ENCODE data around the gene KRTAP9-7. TPM values are rescaled to one million over a fixed set of nuclear protein-coding genes. Genes with fewer than 3 reads are reported as not detected.

KRTAP9-7 gene
- total RNA-seq, 4 donors from 2014 or later = 10.0 to 20.3 TPM; not detected in 2

- no peak for DNase-seq (ENCODE audit: low spot score in 2 of 2)
- Histone ChIP-seq H3K9me3 (no peaks in the 10 kb centered on the region), H3K4me1 (peaks cover 15% of the 10 kb centered on the region), H3K27ac (no peak overlapping the region), H3K36me3 (no peaks in the 10 kb centered on the region), H3K4me3 (no peak overlapping the region), H3K27me3 (peaks cover 12% of the 10 kb centered on the region)
- TF ChIP-seq POLR2AphosphoS5 (IDR thresholded peaks at IDR 0.05) (no peak), CTCF (IDR thresholded peaks at IDR 0.05) (no peak), EP300 (IDR thresholded peaks at IDR 0.05) (no peak), POLR2A (IDR thresholded peaks at IDR 0.05) (no peak)
- WGBS = 92% methylated on average over 1 of the region's 1 CpG
Observed at GRCh38 chr17:41311111-41311510, 35.6 kb downstream of the KRTAP9-7 start.

GRCh38 chr17:41315204-41315794 is 39.8 kb downstream of the KRTAP9-7 start, which contains the start of gene KRTAP17-1:
Gene KRTAP17-1, minus strand, starts transcription at chr17:41315710. Its CDS starts 60 bp downstream, at chr17:41315650.
- TF ChIP-seq EP300 (IDR thresholded peaks at IDR 0.05) (no peak), POLR2AphosphoS5 (IDR thresholded peaks at IDR 0.05) (no peak), POLR2A (IDR thresholded peaks at IDR 0.05) (no peak), CTCF (IDR thresholded peaks at IDR 0.05) (no peak)
- no peak within 1 kb of the TSS for H3K4me3 ChIP-seq
- DNase-seq (ENCODE audit: low spot score in 2 of 2) = no peak
- no peaks in the 10 kb centered on the region for H3K36me3 ChIP-seq
- H3K27me3 ChIP-seq = peaks cover 8% of the 10 kb centered on the region
- no peak within 1 kb of the TSS for H3K27ac ChIP-seq
- H3K9me3 ChIP-seq = no peaks in the 10 kb centered on the region
- WGBS = 79% methylated on average over 9 of the region's 24 CpGs
- H3K4me1 ChIP-seq = no peaks in the 10 kb centered on the region

DNA sequence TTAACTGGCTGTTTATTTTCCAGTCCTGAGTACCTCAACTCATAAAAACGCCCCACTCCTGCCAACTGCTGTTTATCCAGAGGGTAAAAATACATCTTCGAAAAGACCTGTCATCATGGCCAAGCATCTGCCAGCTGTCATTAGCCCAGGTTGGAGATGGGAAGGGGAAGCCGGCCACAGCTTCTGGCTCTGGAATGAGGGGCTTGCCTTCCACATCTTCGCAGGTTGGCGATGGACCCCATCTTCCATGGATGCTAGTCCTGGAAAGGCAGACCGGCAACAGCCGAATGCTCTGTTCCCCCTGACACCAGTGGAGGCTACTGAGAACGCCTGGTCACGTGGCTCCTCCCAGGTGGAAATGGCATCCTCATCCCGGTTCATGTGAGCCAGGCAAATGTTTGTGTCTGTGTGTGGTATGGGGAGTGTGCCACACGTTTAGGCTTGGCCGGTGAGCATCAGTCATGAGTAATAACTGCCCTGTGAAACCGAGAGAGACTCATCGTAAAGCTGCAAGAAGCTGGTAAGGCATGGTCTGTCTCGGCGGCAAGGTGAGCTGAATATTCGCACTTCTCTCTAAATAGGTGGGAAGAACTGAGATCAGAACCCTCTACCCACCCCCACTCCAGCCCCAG is 40.4 kb downstream of the KRTAP9-7 start:
- no peaks in the 10 kb centered on the region for H3K4me1 ChIP-seq
- DNase-seq (ENCODE audit: low spot score in 2 of 2) = no peak
- TF ChIP-seq POLR2A (IDR thresholded peaks at IDR 0.05) (no peak), EP300 (IDR thresholded peaks at IDR 0.05) (no peak), POLR2AphosphoS5 (IDR thresholded peaks at IDR 0.05) (no peak), CTCF (IDR thresholded peaks at IDR 0.05) (no peak)
- H3K27me3 ChIP-seq = peaks cover 8% of the 10 kb centered on the region
- H3K9me3 ChIP-seq = no peaks in the 10 kb centered on the region
- H3K27ac ChIP-seq = no peak overlapping the region
- H3K4me3 ChIP-seq = no peak overlapping the region
- no peaks in the 10 kb centered on the region for H3K36me3 ChIP-seq
- 80% methylated on average over 17 of the region's 17 CpGs for WGBS

DNA sequence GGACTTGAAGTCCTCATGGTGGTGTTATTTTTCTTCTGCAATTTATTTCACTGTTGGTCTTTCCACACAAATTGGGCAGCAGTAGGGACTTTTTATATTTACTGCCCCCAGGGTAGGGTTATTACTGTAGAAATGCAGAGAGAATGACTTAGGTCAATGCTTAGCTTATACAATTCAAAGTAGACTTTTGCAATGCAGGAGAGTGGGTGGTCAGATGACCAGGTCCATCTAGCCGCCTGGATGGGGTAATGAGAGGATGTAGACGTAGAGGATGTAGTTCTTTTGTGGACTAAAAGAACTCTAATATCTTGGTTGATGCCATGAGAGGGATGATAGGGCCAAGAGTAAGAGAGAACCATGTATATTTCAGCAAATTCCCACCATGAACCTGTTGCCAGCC is 42.7 kb downstream of the KRTAP9-7 start:
- no peaks in the 10 kb centered on the region for H3K9me3 ChIP-seq
- no peak overlapping the region for H3K27ac ChIP-seq
- H3K36me3 ChIP-seq = no peaks in the 10 kb centered on the region
- peaks cover 8% of the 10 kb centered on the region for H3K27me3 ChIP-seq
- peaks cover 4% of the 10 kb centered on the region for H3K4me1 ChIP-seq
- TF ChIP-seq CTCF (IDR thresholded peaks at IDR 0.05) (no peak), POLR2AphosphoS5 (IDR thresholded peaks at IDR 0.05) (no peak), EP300 (IDR thresholded peaks at IDR 0.05) (no peak), POLR2A (IDR thresholded peaks at IDR 0.05) (no peak)
- no peak for DNase-seq (ENCODE audit: low spot score in 2 of 2)
- WGBS = 47% methylated on average over 2 of the region's 2 CpGs
- no peak overlapping the region for H3K4me3 ChIP-seq

- Histone ChIP-seq H3K36me3 (no peaks in the 10 kb centered on the region), H3K27me3 (no peaks in the 10 kb centered on the region), H3K4me1 (peaks cover 4% of the 10 kb centered on the region), H3K9me3 (no peaks in the 10 kb centered on the region), H3K27ac (no peak overlapping the region), H3K4me3 (no peak overlapping the region)
- DNase-seq (ENCODE audit: low spot score in 2 of 2) = no peak
- peak; percentile 58 to 76 for TF ChIP-seq CTCF (IDR thresholded peaks at IDR 0.05)
- no peak for TF ChIP-seq POLR2A (IDR thresholded peaks at IDR 0.05)
- WGBS = 23% methylated on average over 5 of the region's 5 CpGs
Observed at GRCh38 chr17:41322094-41322902, 46.8 kb downstream of the KRTAP9-7 start.

All from suprapubic skin (tissue), 4 donors.